NB4 (cell line): Measurements from ENCODE around the gene CLASP1.

Source experiments
- DNase-seq: peaks from one replicate; pipeline ENCODE4 v3.0.0; 2010; ENCODE audit warnings: low read depth
- H3K4me3 ChIP-seq: one replicate; pipeline ENCODE4 v1.5.1; 2011; ENCODE audit warnings: mild to moderate bottlenecking, low read depth, low read length, moderate library complexity
- MYC ChIP-seq: IDR thresholded peaks from 2 replicates; pipeline ENCODE4 v1.6.1; 2011; ENCODE audit warnings: low read depth, low read length
- POLR2A ChIP-seq: IDR thresholded peaks from 2 replicates; pipeline ENCODE4 v1.6.1; 2011; ENCODE audit warnings: mild to moderate bottlenecking; ENCODE audit not compliant: insufficient read length; ENCODE audit errors: extremely low read depth
- TF ChIP-seq, protein P1 (sequence below): IDR thresholded peaks from one replicate; pipeline ENCODE4 v1.5.1; 2012; ENCODE audit warnings: low read depth, low read length
- TF ChIP-seq, protein P2 (sequence below): IDR thresholded peaks from 2 replicates; pipeline ENCODE4 v1.6.1; 2011; ENCODE audit warnings: low read depth, low read length

The CLASP1 gene

DNA sequence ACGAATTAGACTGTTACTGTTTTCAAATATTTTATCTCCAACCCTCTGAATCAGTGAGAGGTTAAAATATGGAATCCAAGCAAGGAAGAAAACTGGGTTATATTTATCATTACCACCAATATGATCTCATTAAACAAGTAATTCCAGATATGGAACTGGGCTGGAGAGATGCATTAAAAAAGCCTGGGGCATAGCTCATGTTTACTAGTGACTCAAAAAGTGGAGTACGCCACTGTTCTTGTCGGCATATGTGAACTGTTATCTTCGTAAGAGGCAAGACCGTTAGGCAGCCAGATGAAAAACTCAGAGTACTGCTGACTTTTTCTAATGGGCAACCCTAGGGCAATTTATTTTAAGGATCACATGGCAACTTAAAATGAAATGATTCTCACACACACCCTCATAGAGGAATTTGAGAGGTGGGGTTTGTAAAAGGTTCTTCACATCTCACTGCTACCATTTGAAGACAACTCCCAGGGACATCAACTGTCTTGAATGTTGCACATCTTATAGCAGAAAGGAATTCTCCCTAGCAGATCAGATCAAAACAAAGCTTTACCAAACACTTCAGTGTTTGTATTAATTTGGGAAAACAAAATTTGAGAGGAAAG, 259.1 kb downstream of the CLASP1 start:
- H3K4me3 ChIP-seq: no peak overlapping the region
- no peak for DNase-seq
- TF ChIP-seq, protein P1, sequence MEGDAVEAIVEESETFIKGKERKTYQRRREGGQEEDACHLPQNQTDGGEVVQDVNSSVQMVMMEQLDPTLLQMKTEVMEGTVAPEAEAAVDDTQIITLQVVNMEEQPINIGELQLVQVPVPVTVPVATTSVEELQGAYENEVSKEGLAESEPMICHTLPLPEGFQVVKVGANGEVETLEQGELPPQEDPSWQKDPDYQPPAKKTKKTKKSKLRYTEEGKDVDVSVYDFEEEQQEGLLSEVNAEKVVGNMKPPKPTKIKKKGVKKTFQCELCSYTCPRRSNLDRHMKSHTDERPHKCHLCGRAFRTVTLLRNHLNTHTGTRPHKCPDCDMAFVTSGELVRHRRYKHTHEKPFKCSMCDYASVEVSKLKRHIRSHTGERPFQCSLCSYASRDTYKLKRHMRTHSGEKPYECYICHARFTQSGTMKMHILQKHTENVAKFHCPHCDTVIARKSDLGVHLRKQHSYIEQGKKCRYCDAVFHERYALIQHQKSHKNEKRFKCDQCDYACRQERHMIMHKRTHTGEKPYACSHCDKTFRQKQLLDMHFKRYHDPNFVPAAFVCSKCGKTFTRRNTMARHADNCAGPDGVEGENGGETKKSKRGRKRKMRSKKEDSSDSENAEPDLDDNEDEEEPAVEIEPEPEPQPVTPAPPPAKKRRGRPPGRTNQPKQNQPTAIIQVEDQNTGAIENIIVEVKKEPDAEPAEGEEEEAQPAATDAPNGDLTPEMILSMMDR: no peak
- no peak for TF ChIP-seq MYC
- no peak for TF ChIP-seq POLR2A
- TF ChIP-seq, protein P2, sequence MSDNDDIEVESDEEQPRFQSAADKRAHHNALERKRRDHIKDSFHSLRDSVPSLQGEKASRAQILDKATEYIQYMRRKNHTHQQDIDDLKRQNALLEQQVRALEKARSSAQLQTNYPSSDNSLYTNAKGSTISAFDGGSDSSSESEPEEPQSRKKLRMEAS: no peak

DNA sequence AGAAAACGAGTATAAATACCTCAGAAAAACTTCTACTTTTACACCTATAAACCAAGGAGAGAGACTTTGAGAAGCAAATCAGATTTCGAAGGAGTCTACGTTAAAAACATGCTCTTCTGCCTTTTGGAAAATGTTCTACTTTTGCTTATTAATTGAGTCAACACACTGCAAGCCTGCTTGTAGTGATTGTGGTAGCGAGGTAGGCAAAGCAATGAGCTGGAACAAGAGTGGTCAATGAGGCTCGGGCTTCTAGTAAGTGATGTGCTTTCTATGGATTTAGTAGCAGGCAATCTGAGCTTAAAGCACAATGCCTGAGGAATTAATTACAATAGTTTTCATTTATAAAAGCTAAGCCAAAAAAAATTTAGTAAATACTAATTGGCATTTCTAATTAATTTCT, 260.9 kb downstream of the CLASP1 start:
- no peak overlapping the region for H3K4me3 ChIP-seq
- no peak for DNase-seq
- TF ChIP-seq, protein P1: no peak
- TF ChIP-seq POLR2A (no peak), MYC (no peak)
- TF ChIP-seq, protein P2: no peak

DNA sequence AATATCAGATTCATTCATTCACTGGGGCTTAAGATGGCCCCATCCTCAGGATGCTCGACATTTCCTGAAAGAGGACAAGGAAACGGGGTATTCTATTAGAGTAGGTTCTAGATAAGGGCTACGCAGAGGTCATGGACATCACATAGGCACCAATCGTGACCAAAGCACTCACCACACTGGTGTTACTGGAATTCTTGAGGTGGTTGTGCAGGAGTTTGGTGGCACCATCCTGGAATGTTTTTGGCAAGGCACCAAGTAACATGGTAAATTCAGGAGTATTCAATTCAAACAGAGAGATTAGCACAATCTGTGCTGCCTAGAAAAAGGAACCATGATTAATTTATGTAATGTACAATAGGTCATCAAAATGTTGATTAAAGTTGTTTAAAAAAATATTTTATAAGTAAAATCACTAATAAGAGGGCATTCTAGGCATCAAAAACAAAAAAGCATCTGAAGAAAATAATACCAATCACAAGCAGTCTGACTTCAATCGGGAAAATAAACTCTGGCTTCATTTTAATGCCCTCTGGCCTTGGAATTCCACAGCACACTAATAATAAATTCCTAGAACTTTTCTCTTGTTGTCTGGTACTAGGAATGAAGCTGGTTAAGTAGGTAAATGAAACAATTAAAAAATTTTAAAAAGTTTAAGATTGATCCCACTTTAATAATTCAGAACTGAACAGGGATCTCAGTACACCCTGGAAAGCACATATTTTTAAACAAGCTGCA, 261.5 kb downstream of the CLASP1 start:
- no peak overlapping the region for H3K4me3 ChIP-seq
- TF ChIP-seq, protein P2: no peak
- no peak for TF ChIP-seq POLR2A
- TF ChIP-seq, protein P1: no peak
- TF ChIP-seq MYC: no peak
- no peak for DNase-seq

DNA sequence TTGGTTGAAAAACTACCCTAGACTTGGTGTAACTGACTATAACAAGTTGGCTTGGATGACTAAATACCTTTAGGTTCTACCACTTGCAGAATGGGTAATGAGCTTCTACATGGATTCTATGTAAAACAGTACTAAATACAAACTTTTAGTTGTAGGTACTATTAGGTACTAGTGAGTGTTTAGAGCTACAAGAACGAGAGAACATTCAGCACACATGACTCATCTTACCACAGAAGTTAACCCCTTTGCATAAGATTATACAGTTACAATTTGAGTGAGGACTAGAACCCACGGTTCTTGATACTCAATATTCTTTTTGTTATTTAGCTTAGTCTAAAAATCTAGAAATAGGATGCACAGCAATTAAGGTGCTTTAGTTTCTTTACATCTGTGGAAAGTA, 262.6 kb downstream of the CLASP1 start:
- DNase-seq: no peak
- no peak overlapping the region for H3K4me3 ChIP-seq
- TF ChIP-seq, protein P1: no peak
- TF ChIP-seq, protein P2: no peak
- TF ChIP-seq POLR2A (no peak), MYC (no peak)

DNA sequence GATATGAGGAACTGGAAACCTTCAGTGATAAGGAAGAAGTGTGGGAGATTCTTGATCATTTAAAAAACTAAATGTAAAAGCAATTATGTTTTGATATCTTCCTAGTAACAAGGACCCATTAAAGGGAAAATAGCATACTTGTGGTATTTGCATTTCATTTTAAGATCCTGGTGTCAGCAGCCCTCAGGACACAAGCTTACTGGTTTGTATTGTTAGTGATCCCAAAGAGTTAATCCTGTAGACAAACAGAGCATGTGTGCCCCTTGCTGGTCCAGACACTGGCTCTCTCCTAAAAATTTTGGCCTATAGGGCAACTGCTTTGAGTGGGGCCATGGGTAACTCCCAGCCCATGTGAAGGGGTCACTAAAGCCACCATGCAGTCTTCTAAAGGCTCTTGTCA, 263.2 kb downstream of the CLASP1 start:
- no peak overlapping the region for H3K4me3 ChIP-seq
- no peak for DNase-seq
- TF ChIP-seq MYC: no peak

DNA sequence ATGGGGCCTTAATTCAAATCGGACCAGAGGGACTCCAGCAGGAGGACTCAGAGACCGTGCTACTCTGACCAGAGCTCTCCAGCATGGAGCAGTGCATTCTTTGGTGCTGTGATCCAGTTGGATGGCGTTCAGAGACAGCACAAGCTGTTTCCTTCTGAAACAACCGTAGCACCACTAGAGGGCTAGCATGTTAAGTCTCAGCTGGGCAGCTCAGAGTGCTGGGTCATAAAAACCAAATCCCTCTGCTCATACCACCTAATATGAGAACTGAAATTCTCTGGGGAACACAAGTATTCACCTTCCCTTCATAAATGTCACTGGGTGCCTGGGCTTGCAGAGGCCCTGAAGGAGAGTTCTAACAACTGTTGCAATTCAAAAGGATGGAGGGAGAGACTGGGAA, 266.5 kb downstream of the CLASP1 start:
- DNase-seq: no peak
- H3K4me3 ChIP-seq: no peak overlapping the region
- TF ChIP-seq, protein P2: no peak
- TF ChIP-seq, protein P1: no peak
- TF ChIP-seq MYC (no peak), POLR2A (no peak)
